Measurements from ENCODE around the gene RPS21. TPM values are rescaled to one million over a fixed set of nuclear protein-coding genes. Genes with fewer than 3 reads are reported as not detected.

RPS21 gene
- total and polyA plus RNA-seq, 9 of the 15 experiments (the other 6 are each of a cell fraction or from before 2014, with no cell fraction given): 1,380 to 5,647 (median 3,091) TPM

DNA sequence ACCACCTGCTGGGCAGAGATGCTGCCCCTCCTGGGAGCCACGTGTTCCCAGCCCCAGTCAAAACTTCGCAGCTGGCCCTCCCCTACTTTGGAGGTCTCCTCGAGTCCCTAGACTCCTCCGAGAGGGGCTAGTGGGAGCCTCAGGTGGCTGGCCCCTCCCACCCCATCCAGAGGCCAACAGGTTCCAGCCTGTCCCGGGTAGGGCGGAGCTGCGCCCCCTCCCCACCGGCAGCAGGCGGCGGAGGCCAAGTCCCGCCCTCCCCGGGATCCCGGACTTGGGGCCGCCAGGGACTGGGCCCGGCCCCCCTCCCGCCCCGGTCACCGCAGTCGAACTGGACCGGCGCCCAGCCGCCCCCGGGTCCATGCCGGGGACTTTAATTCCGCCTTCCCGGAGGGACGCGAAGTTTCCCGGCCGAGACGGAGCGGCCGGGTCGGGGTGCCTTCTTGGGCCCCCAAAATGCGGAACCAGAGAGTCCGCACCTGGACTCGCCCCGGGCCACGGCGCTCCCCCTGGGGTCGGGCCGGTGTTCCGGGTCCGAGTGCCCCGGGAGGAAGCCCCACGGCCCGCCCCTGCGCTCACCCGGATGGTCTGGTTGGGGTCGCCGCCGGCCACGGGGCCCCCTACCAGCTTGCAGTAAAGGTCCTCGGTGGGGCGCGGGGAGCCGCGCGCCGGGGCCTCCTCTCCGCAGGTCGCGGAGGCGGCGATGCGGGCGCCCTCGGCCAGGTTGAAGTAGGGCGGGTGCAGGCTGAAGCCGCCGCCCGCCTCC is 20.4 kb upstream of the RPS21 start (continued):
- TF ChIP-seq SIN3A (IDR thresholded peaks at IDR 0.05; ENCODE audit: borderline replicate concordance in 2 of 2, control insufficient read depth in 1 of 2, low read depth in 2 of 2, low read length in 2 of 2): peak in 1 of 2 experiments; percentile 2; a peak in 1 of 4 replicates
- TF ChIP-seq, protein P1, sequence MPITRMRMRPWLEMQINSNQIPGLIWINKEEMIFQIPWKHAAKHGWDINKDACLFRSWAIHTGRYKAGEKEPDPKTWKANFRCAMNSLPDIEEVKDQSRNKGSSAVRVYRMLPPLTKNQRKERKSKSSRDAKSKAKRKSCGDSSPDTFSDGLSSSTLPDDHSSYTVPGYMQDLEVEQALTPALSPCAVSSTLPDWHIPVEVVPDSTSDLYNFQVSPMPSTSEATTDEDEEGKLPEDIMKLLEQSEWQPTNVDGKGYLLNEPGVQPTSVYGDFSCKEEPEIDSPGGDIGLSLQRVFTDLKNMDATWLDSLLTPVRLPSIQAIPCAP (CRISPR knock-in tag; IDR thresholded peaks at IDR 0.05; ENCODE audit: borderline replicate concordance): no peak
- TF ChIP-seq PURB (CRISPR knock-in tag; IDR thresholded peaks at IDR 0.05; ENCODE audit: low read depth): no peak
- TF ChIP-seq ZNF197 (CRISPR knock-in tag; IDR thresholded peaks at IDR 0.05; ENCODE audit: low read depth): no peak
- no peak for TF ChIP-seq OTX1 (CRISPR knock-in tag; IDR thresholded peaks at IDR 0.05)
- TF ChIP-seq POLR2AphosphoS2 (IDR thresholded peaks at IDR 0.05; ENCODE audit: low read length): no peak
- TF ChIP-seq HINFP (tag; conservative IDR thresholded peaks at IDR 0.05; ENCODE audit: low read depth): no peak
- no peak for TF ChIP-seq HDAC8 (tag; IDR thresholded peaks at IDR 0.05)
- no peak for TF ChIP-seq NFE2L1 (tag; IDR thresholded peaks at IDR 0.05; ENCODE audit: borderline replicate concordance, low read depth)
- TF ChIP-seq HNRNPL (IDR thresholded peaks at IDR 0.05; ENCODE audit: low read depth, low read length): no peak
- no peak for TF ChIP-seq HMG20B (CRISPR knock-in tag; IDR thresholded peaks at IDR 0.05)
- peak; percentile 2; the same call in 1 of the 2 replicates for TF ChIP-seq PHF8 (IDR thresholded peaks at IDR 0.05; ENCODE audit: borderline replicate concordance, low read length)
- no peak for TF ChIP-seq MYNN (IDR thresholded peaks at IDR 0.05)
- TF ChIP-seq MYNN (CRISPR knock-in tag; IDR thresholded peaks at IDR 0.05): no peak
- TF ChIP-seq PTRF (tag; IDR thresholded peaks at IDR 0.05): no peak
- TF ChIP-seq REST (IDR thresholded peaks at IDR 0.05; ENCODE audit: borderline replicate concordance): peak; percentile 89
- TF ChIP-seq REST (CRISPR knock-in tag; IDR thresholded peaks at IDR 0.05; ENCODE audit: low read depth): no peak
- TF ChIP-seq MEIS2 (IDR thresholded peaks at IDR 0.05; ENCODE audit: partially characterized antibody): no peak
